MM.1S (cell line): ENCODE results near the gene ARSI.

Experiments
- DNase-seq: peaks from one replicate; pipeline ENCODE4 v3.0.0-alpha.2; 2015
- H2AFZ ChIP-seq: fragments of 300-600 bp; sonication (generic); 2 replicates; pipeline ENCODE4 v1.6.0; 2016; ENCODE audit warnings: antibody characterized with exemption, low read length
- H3F3A ChIP-seq: fragments of 300-600 bp; sonication (generic); 2 replicates; pipeline ENCODE4 v1.6.1; 2016; ENCODE audit warnings: mild to moderate bottlenecking, antibody characterized with exemption, low read length, moderate library complexity, mixed read lengths; ENCODE audit not compliant: insufficient read depth
- H3K27ac ChIP-seq: fragments of 300-600 bp; sonication (generic); 2 replicates; pipeline ENCODE4 v1.5.1; 2016; ENCODE audit warnings: mild to moderate bottlenecking, low read length
- H3K27me3 ChIP-seq: fragments of 300-600 bp; sonication (generic); replicated peaks from 2 replicates; pipeline ENCODE4 v1.6.0; 2016; ENCODE audit warnings: low read length; ENCODE audit not compliant: insufficient read depth
- H3K36me3 ChIP-seq: fragments of 300-600 bp; sonication (generic); replicated peaks from 2 replicates; pipeline ENCODE4 v1.6.1; 2016; ENCODE audit warnings: mild to moderate bottlenecking, low read length, mixed read lengths; ENCODE audit not compliant: insufficient read depth
- H3K4me1 ChIP-seq: fragments of 300-600 bp; sonication (generic); 2 replicates; pipeline ENCODE4 v1.6.1; 2016; ENCODE audit warnings: low read length, mixed read lengths
- H3K4me2 ChIP-seq: fragments of 300-600 bp; sonication (generic); 2 replicates; pipeline ENCODE4 v1.6.0; 2016; ENCODE audit warnings: low read depth, low read length
- H3K4me3 ChIP-seq: fragments of 300-600 bp; sonication (generic); 2 replicates; pipeline ENCODE4 v1.5.1; 2016; ENCODE audit warnings: low read length, mixed read lengths
- H3K79me2 ChIP-seq: fragments of 300-600 bp; sonication (generic); 2 replicates; pipeline ENCODE4 v1.6.1; 2016; ENCODE audit warnings: mixed run types, low read length, mixed read lengths
- H3K9ac ChIP-seq: fragments of 300-600 bp; sonication (generic); 2 replicates; pipeline ENCODE4 v1.6.1; 2016; ENCODE audit warnings: low read length, mixed read lengths
- H3K9me2 ChIP-seq: fragments of 300-600 bp; sonication (generic); replicated peaks from 2 replicates; pipeline ENCODE4 v1.6.1; 2016; ENCODE audit warnings: mild to moderate bottlenecking, low read length, mixed read lengths; ENCODE audit not compliant: insufficient read depth
- H3K9me3 ChIP-seq: fragments of 300-600 bp; sonication (generic); replicated peaks from 2 replicates; pipeline ENCODE4 v1.6.1; 2016; ENCODE audit warnings: mild to moderate bottlenecking, low read length, mixed read lengths; ENCODE audit not compliant: insufficient read depth
- H4K20me1 ChIP-seq: fragments of 300-600 bp; sonication (generic); 2 replicates; pipeline ENCODE4 v1.6.1; 2016; ENCODE audit warnings: mild to moderate bottlenecking, low read length, moderate library complexity, mixed read lengths; ENCODE audit not compliant: insufficient read depth
- EZH2 ChIP-seq: fragments of 300-600 bp; sonication (generic); optimal IDR thresholded peaks from 2 replicates; pipeline ENCODE3; 2017; ENCODE audit warnings: low read depth, mild to moderate bottlenecking, antibody characterized with exemption, low read length, mixed read lengths
- EZH2phosphoT487 ChIP-seq: fragments of 300-600 bp; sonication (generic); IDR thresholded peaks from 2 replicates; pipeline ENCODE4 v1.6.1; 2018; ENCODE audit warnings: antibody characterized with exemption, low read length
- TF ChIP-seq, protein P1 (sequence below): fragments of 300-600 bp; sonication (generic); IDR thresholded peaks from 2 replicates; pipeline ENCODE4 v1.5.1; 2016; ENCODE audit warnings: antibody characterized with exemption, low read length, mixed read lengths

Gene ARSI

GRCh38 chr5:150264667-150265603 lies 37.8 kb downstream of the ARSI start:
- Histone ChIP-seq H3F3A (no peaks in the 10 kb centered on the region), H2AFZ (no peak overlapping the region), H3K27ac (no peak overlapping the region), H3K9me2 (no peaks in the 10 kb centered on the region), H3K4me3 (no peak overlapping the region), H3K9me3 (no peaks in the 10 kb centered on the region), H3K4me2 (no peak overlapping the region), H4K20me1 (no peaks in the 10 kb centered on the region), H3K4me1 (no peaks in the 10 kb centered on the region), H3K27me3 (no peaks in the 10 kb centered on the region), H3K79me2 (no peaks in the 10 kb centered on the region), H3K9ac (no peak overlapping the region), H3K36me3 (no peaks in the 10 kb centered on the region)
- TF ChIP-seq, protein P1, sequence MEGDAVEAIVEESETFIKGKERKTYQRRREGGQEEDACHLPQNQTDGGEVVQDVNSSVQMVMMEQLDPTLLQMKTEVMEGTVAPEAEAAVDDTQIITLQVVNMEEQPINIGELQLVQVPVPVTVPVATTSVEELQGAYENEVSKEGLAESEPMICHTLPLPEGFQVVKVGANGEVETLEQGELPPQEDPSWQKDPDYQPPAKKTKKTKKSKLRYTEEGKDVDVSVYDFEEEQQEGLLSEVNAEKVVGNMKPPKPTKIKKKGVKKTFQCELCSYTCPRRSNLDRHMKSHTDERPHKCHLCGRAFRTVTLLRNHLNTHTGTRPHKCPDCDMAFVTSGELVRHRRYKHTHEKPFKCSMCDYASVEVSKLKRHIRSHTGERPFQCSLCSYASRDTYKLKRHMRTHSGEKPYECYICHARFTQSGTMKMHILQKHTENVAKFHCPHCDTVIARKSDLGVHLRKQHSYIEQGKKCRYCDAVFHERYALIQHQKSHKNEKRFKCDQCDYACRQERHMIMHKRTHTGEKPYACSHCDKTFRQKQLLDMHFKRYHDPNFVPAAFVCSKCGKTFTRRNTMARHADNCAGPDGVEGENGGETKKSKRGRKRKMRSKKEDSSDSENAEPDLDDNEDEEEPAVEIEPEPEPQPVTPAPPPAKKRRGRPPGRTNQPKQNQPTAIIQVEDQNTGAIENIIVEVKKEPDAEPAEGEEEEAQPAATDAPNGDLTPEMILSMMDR = no peak
- TF ChIP-seq EZH2phosphoT487 (no peak), EZH2 (no peak)
- DNase-seq = no peak

GRCh38 chr5:150263801-150264621 lies 38.7 kb downstream of the ARSI start:
- no peaks in the 10 kb centered on the region for H3K79me2 ChIP-seq
- no peaks in the 10 kb centered on the region for H3K27me3 ChIP-seq
- no peaks in the 10 kb centered on the region for H3K36me3 ChIP-seq
- H3K4me3 ChIP-seq = no peak overlapping the region
- H2AFZ ChIP-seq = no peak overlapping the region
- H4K20me1 ChIP-seq = no peaks in the 10 kb centered on the region
- no peaks in the 10 kb centered on the region for H3K9me3 ChIP-seq
- H3K4me2 ChIP-seq = no peak overlapping the region
- H3K9me2 ChIP-seq = no peaks in the 10 kb centered on the region
- H3F3A ChIP-seq = no peaks in the 10 kb centered on the region
- TF ChIP-seq, protein P1 = no peak
- no peak for TF ChIP-seq EZH2phosphoT487
- DNase-seq = no peak
- H3K27ac ChIP-seq = no peak overlapping the region
- no peak overlapping the region for H3K9ac ChIP-seq
- H3K4me1 ChIP-seq = no peaks in the 10 kb centered on the region

- TF ChIP-seq EZH2phosphoT487 (no peak), EZH2 (no peak)
- TF ChIP-seq, protein P1 = no peak
- Histone ChIP-seq H3F3A (no peaks in the 10 kb centered on the region), H3K9me2 (no peaks in the 10 kb centered on the region), H3K4me3 (no peak overlapping the region), H2AFZ (no peak overlapping the region), H3K9me3 (no peaks in the 10 kb centered on the region), H3K9ac (no peak overlapping the region), H3K79me2 (no peaks in the 10 kb centered on the region), H3K36me3 (no peaks in the 10 kb centered on the region), H3K4me2 (no peak overlapping the region), H3K4me1 (no peaks in the 10 kb centered on the region), H3K27me3 (no peaks in the 10 kb centered on the region), H3K27ac (no peak overlapping the region), H4K20me1 (no peaks in the 10 kb centered on the region)
- no peak for DNase-seq
Measured at GRCh38 chr5:150263375-150263775, 39.3 kb downstream of the ARSI start.
